Endothelial cell of umbilical vein (primary cell): ENCODE results near the gene CFAP46. TPM values are rescaled to one million over a fixed set of nuclear protein-coding genes. Genes with fewer than 3 reads are reported as not detected.

Experiments used
- BruUV-seq: library from RNA; stranded (reverse); fragments of 400-500 nt; replicated peaks from 2 replicates; lab custom pipeline; 2021; lab: Mats Ljungman, UMichigan
- CTCF ChIA-PET: fragments of 300-600, 350-600 bp; sonication (Branson Sonifier 250); formaldehyde crosslinking; loops from one replicate; lab custom pipeline; 2021; ENCODE audit warnings: antibody characterized with exemption, inconsistent platforms; lab: Charles Lee
- POLR2A ChIA-PET: fragments of 300-600, 350-600 bp; sonication (Branson Sonifier 250); formaldehyde crosslinking; loops from one replicate; lab custom pipeline; 2021; ENCODE audit warnings: antibody characterized with exemption, inconsistent platforms; lab: Charles Lee
- DNase-seq: peaks from one replicate; pipeline ENCODE4 v3.0.0-alpha.2; 2011; ENCODE audit warnings: low read depth, low spot score
- FAIRE-seq: peaks from 2 replicates; lab custom pipeline; 2011; peaks lifted over from hg19 to GRCh38; lab: Jason Lieb, UNC
- H2AFZ ChIP-seq: 2 replicates; pipeline ENCODE4 v1.6.0; 2012; ENCODE audit warnings: low read depth, low read length, control low read depth, inconsistent platforms
- H3K27ac ChIP-seq: 2 replicates; pipeline ENCODE4 v1.5.1; 2011; ENCODE audit warnings: low read depth, mild to moderate bottlenecking, control low read depth, low read length, moderate library complexity; ENCODE audit not compliant: insufficient read depth
- H3K27me3 ChIP-seq, 2 experiments: 2 replicates each; pipeline versions ENCODE4 v1.6.0 to v1.6.1; 2011; ENCODE audit warnings: low read length in 2 of 2, mixed read lengths in 1 of 2; ENCODE audit not compliant: control insufficient read depth in 2 of 2, insufficient read depth in 2 of 2
- H3K36me3 ChIP-seq, 2 experiments: 2 replicates in 1 of 2; 3 replicates in 1 of 2; pipeline ENCODE4 v1.5.1; 2011; ENCODE audit warnings: low read length in 2 of 2, mild to moderate bottlenecking in 1 of 2, moderate library complexity in 1 of 2; ENCODE audit not compliant: control insufficient read depth in 2 of 2, insufficient read depth in 2 of 2; ENCODE audit errors: extremely low read depth in 1 of 2
- H3K4me1 ChIP-seq: 3 replicates; pipeline ENCODE4 v1.5.1; 2011; ENCODE audit warnings: mild to moderate bottlenecking, low read length; ENCODE audit not compliant: control insufficient read depth, insufficient read depth; ENCODE audit errors: extremely low read depth
- H3K4me2 ChIP-seq: 2 replicates; pipeline ENCODE4 v1.6.1; 2011; ENCODE audit warnings: low read length, control low read depth, mixed read lengths; ENCODE audit not compliant: insufficient read depth
- H3K4me3 ChIP-seq, 3 experiments: fragments of 200-600 bp in 1 of 3; sonication (generic), shearing (Covaris generic) in 1 of 3; replicated peaks in 1 of 3; 2 replicates each; pipeline ENCODE4 v1.5.1; 2011 to 2016; ENCODE audit warnings: control low read depth in 3 of 3, low read length in 3 of 3, mild to moderate bottlenecking in 2 of 3, inconsistent platforms in 1 of 3, low read depth in 1 of 3, moderate library complexity in 1 of 3; ENCODE audit not compliant: insufficient read depth in 1 of 3
- H3K79me2 ChIP-seq: 2 replicates; pipeline ENCODE4 v1.6.0; 2012; ENCODE audit warnings: low read length, inconsistent platforms; ENCODE audit not compliant: control insufficient read depth, insufficient read depth
- H3K9ac ChIP-seq: replicated peaks from 2 replicates; pipeline ENCODE3; 2011; ENCODE audit warnings: low read length, control low read depth; ENCODE audit not compliant: insufficient read depth; ENCODE audit errors: extremely low read depth
- H3K9me1 ChIP-seq: replicated peaks from 3 replicates; pipeline ENCODE4 v1.6.0; 2011; ENCODE audit warnings: mild to moderate bottlenecking, low read length; ENCODE audit not compliant: control insufficient read depth, insufficient read depth; ENCODE audit errors: extremely low read depth
- H3K9me3 ChIP-seq: replicated peaks from 2 replicates; pipeline ENCODE4 v1.5.1; 2012; ENCODE audit warnings: low read length, inconsistent platforms; ENCODE audit not compliant: control insufficient read depth, insufficient read depth
- H4K20me1 ChIP-seq: replicated peaks from 2 replicates; pipeline ENCODE3; 2011; ENCODE audit warnings: mild to moderate bottlenecking, low read length; ENCODE audit not compliant: control insufficient read depth, insufficient read depth; ENCODE audit errors: extremely low read depth
- EZH2 ChIP-seq: IDR thresholded peaks from 2 replicates; pipeline ENCODE4 v1.6.1; 2012; ENCODE audit warnings: borderline replicate concordance, low read depth, mild to moderate bottlenecking, moderate library complexity, low read length, inconsistent platforms; ENCODE audit not compliant: severe bottlenecking
- FOS ChIP-seq: IDR thresholded peaks from 2 replicates; pipeline ENCODE4 v1.6.1; 2011; ENCODE audit warnings: mild to moderate bottlenecking, low read length, moderate library complexity, borderline replicate concordance; ENCODE audit not compliant: insufficient read depth
- GATA2 ChIP-seq: IDR thresholded peaks from 2 replicates; pipeline ENCODE4 v1.7.0; 2011; ENCODE audit warnings: low read depth, mild to moderate bottlenecking, moderate library complexity, mixed read lengths, low read length; ENCODE audit not compliant: insufficient read length, insufficient read depth
- JUN ChIP-seq: IDR thresholded peaks from 2 replicates; pipeline ENCODE4 v1.6.1; 2011; ENCODE audit warnings: borderline replicate concordance, low read depth; ENCODE audit not compliant: insufficient read length, insufficient read depth
- MAX ChIP-seq: IDR thresholded peaks from 2 replicates; pipeline ENCODE4 v1.6.1; 2011; ENCODE audit not compliant: insufficient read depth, insufficient read length
- MYC ChIP-seq: IDR thresholded peaks from one replicate; pipeline ENCODE4 v1.6.1; 2011; ENCODE audit warnings: mild to moderate bottlenecking, low read depth, low read length
- POLR2A ChIP-seq: IDR thresholded peaks from 2 replicates; pipeline ENCODE4 v1.6.1; 2012; ENCODE audit warnings: low read depth, mild to moderate bottlenecking, control low read depth, low read length
- POLR2AphosphoS5 ChIP-seq: IDR thresholded peaks from 2 replicates; pipeline ENCODE4 v1.6.1; 2012; ENCODE audit warnings: low read depth, mild to moderate bottlenecking, control low read depth, low read length, moderate library complexity; ENCODE audit not compliant: insufficient read depth
- dilution Hi-C: fragments of 300-500 bp; cut with MboI; formaldehyde crosslinking; loops from one replicate; pipeline ENCODE4 v1.15.0; 2019; ENCODE audit warnings: low sequenced_read_pairs; ENCODE audit not compliant: extremely low pct_ligation_motif_present
- intact Hi-C: fragments of 100-400 bp; cut with micrococcal nuclease; formaldehyde crosslinking; loops from one replicate; pipeline ENCODE4 v1.10.0; 2022
- polyA plus RNA-seq, 4 experiments: library from polyadenylated mRNA; depleted of rRNA in 3 of 4; stranded (reverse) in 3 of 4; unstranded in 1 of 4; fragments of >200 nt; gene quantifications; 2 replicates each; pipeline versions ENCODE4 v1.2.1 to v1.2.3, GENCODE V29; 2011 to 2012; ENCODE audit warnings: missing spikeins in 1 of 4
- total RNA-seq: library from RNA; stranded (reverse); gene quantifications from 2 replicates; pipeline ENCODE4 v1.2.3, GENCODE V29; 2021
- TF ChIP-seq, protein P1 (sequence below), 2 donors: IDR thresholded peaks; 1 replicate in 1 of 2; 2 replicates in 1 of 2; pipeline ENCODE4 v1.5.1; 2011; ENCODE audit warnings: low read length in 2 of 2, mild to moderate bottlenecking in 2 of 2, moderate library complexity in 2 of 2, control low read depth in 1 of 2, inconsistent platforms in 1 of 2, low read depth in 1 of 2; ENCODE audit not compliant: insufficient read depth in 1 of 2; ENCODE audit errors: extremely low read depth in 1 of 2

Gene CFAP46
- total and polyA plus RNA-seq, 2 donors (not counting 3 experiments of a cell fraction or from before 2014, with no cell fraction given): 0.75 to 0.98 TPM

DNA sequence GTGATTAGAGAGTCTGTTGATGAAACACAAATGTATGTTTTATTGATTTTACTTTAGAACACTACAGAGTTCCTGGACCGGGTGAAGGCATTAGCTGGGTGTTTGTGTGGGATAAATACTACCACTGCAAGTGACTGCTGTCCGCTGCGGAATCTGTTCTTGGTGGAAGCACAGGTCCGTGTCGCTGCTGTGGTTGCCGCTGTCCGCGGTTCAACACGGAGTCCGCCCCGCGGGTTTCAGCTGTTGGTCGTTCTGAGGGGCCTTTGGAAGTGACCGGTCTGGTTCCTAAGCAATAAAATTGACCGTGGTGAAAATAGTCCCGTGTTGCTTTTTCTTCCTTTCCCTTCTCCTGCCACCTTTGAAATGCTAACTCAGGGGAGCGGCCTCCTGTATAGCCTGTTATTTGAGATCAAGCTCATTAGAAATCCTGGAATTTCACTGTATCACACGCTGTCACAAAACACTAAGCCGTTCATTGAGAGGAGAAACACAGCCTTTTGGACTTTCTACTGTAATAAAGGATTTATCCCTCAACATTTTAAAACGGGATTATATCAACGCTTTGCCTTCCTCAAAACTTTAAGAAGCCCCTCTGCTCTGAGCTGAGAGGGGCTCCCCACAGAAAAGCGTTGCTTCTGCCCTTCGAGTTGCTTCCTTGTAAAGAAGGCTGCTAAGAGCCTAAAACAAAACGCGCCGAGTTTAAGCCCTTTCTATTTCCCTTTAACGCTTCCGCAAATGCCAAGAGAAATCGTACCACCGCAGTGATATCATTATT, 159.0 kb downstream of the CFAP46 start:
- FAIRE-seq (no peak), DNase-seq (no peak)
- no peak overlapping the region for H3K4me2 ChIP-seq
- intact Hi-C loops (no loop called here), dilution Hi-C loops (no loop called here)
- BruUV-seq: no TSS peak
- H3K9ac ChIP-seq: no peak overlapping the region
- no peaks in the 10 kb centered on the region for H3K4me1 ChIP-seq
- no peaks in the 10 kb centered on the region for H3K36me3 ChIP-seq
- H3K27ac ChIP-seq: no peak overlapping the region
- ChIA-PET POLR2A (no interaction called here), CTCF (interaction anchor here (0.9 kb wide), 1 partner anchor 128 kb away, joined by 4 read pairs; no protein-coding TSS in a partner anchor)
- H2AFZ ChIP-seq: no peak overlapping the region
- H3K9me1 ChIP-seq: no peaks in the 10 kb centered on the region
- H3K79me2 ChIP-seq: no peaks in the 10 kb centered on the region
- no peaks in the 10 kb centered on the region for H4K20me1 ChIP-seq
- no peaks in the 10 kb centered on the region for H3K9me3 ChIP-seq
- H3K4me3 ChIP-seq: no peak overlapping the region
- H3K27me3 ChIP-seq: peaks cover 23 to 45% of the 10 kb centered on the region in 2 experiments
- TF ChIP-seq POLR2A: no peak
- no peak for TF ChIP-seq FOS
- TF ChIP-seq MAX: no peak
- no peak for TF ChIP-seq EZH2
- TF ChIP-seq MYC: no peak
- TF ChIP-seq, protein P1, sequence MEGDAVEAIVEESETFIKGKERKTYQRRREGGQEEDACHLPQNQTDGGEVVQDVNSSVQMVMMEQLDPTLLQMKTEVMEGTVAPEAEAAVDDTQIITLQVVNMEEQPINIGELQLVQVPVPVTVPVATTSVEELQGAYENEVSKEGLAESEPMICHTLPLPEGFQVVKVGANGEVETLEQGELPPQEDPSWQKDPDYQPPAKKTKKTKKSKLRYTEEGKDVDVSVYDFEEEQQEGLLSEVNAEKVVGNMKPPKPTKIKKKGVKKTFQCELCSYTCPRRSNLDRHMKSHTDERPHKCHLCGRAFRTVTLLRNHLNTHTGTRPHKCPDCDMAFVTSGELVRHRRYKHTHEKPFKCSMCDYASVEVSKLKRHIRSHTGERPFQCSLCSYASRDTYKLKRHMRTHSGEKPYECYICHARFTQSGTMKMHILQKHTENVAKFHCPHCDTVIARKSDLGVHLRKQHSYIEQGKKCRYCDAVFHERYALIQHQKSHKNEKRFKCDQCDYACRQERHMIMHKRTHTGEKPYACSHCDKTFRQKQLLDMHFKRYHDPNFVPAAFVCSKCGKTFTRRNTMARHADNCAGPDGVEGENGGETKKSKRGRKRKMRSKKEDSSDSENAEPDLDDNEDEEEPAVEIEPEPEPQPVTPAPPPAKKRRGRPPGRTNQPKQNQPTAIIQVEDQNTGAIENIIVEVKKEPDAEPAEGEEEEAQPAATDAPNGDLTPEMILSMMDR (IDR thresholded peaks at IDR 0.05; ENCODE audit: extremely low read depth in 1 of 2, insufficient read depth in 1 of 2, low read depth in 1 of 2, low read length in 2 of 2): no peak
- TF ChIP-seq JUN: no peak
- no peak for TF ChIP-seq POLR2AphosphoS5
- no peak for TF ChIP-seq GATA2
